Upper lobe of right lung (tissue), 1 donor: Measurements from ENCODE around the gene SMIM28. TPM values are rescaled to one million over a fixed set of nuclear protein-coding genes. Genes with fewer than 3 reads are reported as not detected.
A peak's percentile ranks its signal among the peaks of the same experiment; 100 is the strongest.

ENCODE experiments used
- ATAC-seq: fragments of 200-7000 bp; cut with Tn5 transposase; one replicate; pipeline ENCODE4 v1.9.1; 2020; ENCODE audit warnings: mild to moderate bottlenecking, moderate library complexity
- DNase-seq: peaks from one replicate; pipeline ENCODE4 v3.0.0-alpha.2; 2020
- H3K27ac ChIP-seq: fragments of 200-600 bp; one replicate; pipeline ENCODE4 v1.8.0; 2022
- H3K27me3 ChIP-seq: fragments of 200-600 bp; one replicate; pipeline ENCODE4 v1.8.0; 2022; ENCODE audit warnings: mild to moderate bottlenecking
- H3K36me3 ChIP-seq: fragments of 200-600 bp; one replicate; pipeline ENCODE4 v1.8.0; 2022
- H3K4me1 ChIP-seq: fragments of 200-600 bp; one replicate; pipeline ENCODE4 v1.8.0; 2022
- H3K4me3 ChIP-seq: fragments of 200-600 bp; one replicate; pipeline ENCODE4 v1.8.0; 2022; ENCODE audit warnings: mild to moderate bottlenecking
- H3K9me3 ChIP-seq: fragments of 200-600 bp; one replicate; pipeline ENCODE4 v1.8.0; 2022
- intact Hi-C: fragments of 100-400 bp; cut with DNase I; formaldehyde crosslinking; loops from one replicate; pipeline ENCODE4 v1.11.0; 2022
- total RNA-seq: library from RNA; stranded (reverse); fragmentation: NEBNext Ultra II Directional; extraction: Animal tissue kit (Norgen Biotek cat#: 25700); gene quantifications from one replicate; pipeline ENCODE4 v1.2.1, GENCODE V29; 2021
- TF ChIP-seq, protein P1 (sequence below): fragments of 200-600 bp; IDR thresholded peaks from one replicate; pipeline ENCODE4 v1.8.0; 2022; ENCODE audit warnings: antibody characterized with exemption
- donor health status: DM: no; HTN: yes; CAD: no; lungs with severe emphysema.

The SMIM28 gene
- total RNA-seq, 1 donor from 2014 or later, result not detected

DNA sequence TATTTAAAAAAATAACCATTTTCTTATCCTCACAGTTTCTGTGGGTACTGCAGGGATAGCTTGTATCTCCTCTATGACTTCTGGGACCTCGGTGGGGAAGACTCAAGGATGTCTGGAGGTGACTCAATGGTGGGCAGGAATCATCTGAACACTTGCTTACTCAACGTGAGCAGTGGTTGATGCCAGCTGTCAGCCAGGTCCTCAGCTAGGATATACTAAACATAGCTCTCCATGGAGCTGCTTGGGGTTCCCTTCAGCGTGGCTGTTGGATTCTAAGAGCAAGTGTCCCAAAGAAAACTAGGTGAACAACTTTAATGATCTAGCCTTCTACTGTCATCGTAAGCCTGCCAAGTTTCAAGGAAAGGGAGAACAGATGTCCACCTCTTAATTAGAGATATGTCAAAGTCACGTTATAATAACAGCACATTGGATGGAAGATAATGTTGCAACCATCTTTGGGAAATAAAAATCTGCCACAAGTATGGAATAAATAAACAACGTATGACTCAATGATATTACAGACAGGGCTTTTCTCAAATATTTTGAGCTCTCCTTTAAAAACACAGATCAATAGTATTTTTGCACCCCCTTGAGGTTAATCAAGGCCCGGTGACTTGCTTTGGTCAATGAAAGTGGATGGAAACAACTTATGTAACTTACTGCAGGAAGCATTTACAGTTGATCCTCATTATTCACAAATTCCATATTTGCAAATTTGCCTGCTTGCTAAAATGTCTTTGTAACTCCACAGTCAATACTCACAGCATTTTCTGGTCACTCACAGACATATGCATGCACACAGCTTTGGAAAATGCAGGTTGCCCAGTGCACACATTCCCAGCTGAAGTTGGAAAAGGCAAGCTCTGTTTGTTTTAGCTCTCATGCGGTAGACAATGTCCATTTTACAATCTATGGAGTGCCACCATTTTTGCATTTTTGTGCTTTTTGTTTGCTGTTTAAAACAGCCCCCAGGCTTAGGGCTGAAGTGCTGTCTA is 19.7 kb downstream of the SMIM28 start:
- ATAC-seq (no peak), DNase-seq (no peak)
- H3K4me3 ChIP-seq, result no peak overlapping the region
- H3K9me3 ChIP-seq, result no peaks in the 10 kb centered on the region
- H3K27ac ChIP-seq, result no peak overlapping the region
- TF ChIP-seq, protein P1, sequence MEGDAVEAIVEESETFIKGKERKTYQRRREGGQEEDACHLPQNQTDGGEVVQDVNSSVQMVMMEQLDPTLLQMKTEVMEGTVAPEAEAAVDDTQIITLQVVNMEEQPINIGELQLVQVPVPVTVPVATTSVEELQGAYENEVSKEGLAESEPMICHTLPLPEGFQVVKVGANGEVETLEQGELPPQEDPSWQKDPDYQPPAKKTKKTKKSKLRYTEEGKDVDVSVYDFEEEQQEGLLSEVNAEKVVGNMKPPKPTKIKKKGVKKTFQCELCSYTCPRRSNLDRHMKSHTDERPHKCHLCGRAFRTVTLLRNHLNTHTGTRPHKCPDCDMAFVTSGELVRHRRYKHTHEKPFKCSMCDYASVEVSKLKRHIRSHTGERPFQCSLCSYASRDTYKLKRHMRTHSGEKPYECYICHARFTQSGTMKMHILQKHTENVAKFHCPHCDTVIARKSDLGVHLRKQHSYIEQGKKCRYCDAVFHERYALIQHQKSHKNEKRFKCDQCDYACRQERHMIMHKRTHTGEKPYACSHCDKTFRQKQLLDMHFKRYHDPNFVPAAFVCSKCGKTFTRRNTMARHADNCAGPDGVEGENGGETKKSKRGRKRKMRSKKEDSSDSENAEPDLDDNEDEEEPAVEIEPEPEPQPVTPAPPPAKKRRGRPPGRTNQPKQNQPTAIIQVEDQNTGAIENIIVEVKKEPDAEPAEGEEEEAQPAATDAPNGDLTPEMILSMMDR, result no peak
- intact Hi-C loops, result no loop called here
- no peaks in the 10 kb centered on the region for H3K27me3 ChIP-seq
- no peaks in the 10 kb centered on the region for H3K36me3 ChIP-seq
- no peaks in the 10 kb centered on the region for H3K4me1 ChIP-seq

DNA sequence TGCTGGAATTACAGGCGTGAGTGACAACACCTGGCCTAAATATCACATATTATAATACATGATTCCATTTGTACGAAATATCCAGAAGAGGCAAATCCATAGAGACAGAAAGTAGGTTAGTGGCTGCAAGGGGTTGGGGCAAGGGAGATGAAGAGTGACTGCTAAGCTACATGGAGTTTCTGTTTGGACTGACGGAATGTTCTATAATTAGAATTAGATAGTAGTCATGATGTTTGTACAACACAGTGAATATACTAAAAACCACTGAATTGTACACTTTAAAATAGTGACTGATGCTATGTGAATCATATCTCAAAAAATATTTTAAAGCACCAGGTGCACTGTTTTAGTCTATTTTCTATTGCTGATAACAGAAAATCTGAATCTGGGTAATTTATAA is 22.6 kb downstream of the SMIM28 start:
- DNase-seq (no peak), ATAC-seq (no peak)
- Histone ChIP-seq H3K27me3 (no peaks in the 10 kb centered on the region), H3K4me1 (peaks cover 5% of the 10 kb centered on the region), H3K27ac (no peak overlapping the region), H3K36me3 (no peaks in the 10 kb centered on the region), H3K4me3 (no peak overlapping the region), H3K9me3 (no peaks in the 10 kb centered on the region)
- intact Hi-C loops, result no loop called here
- TF ChIP-seq, protein P1, result no peak

DNA sequence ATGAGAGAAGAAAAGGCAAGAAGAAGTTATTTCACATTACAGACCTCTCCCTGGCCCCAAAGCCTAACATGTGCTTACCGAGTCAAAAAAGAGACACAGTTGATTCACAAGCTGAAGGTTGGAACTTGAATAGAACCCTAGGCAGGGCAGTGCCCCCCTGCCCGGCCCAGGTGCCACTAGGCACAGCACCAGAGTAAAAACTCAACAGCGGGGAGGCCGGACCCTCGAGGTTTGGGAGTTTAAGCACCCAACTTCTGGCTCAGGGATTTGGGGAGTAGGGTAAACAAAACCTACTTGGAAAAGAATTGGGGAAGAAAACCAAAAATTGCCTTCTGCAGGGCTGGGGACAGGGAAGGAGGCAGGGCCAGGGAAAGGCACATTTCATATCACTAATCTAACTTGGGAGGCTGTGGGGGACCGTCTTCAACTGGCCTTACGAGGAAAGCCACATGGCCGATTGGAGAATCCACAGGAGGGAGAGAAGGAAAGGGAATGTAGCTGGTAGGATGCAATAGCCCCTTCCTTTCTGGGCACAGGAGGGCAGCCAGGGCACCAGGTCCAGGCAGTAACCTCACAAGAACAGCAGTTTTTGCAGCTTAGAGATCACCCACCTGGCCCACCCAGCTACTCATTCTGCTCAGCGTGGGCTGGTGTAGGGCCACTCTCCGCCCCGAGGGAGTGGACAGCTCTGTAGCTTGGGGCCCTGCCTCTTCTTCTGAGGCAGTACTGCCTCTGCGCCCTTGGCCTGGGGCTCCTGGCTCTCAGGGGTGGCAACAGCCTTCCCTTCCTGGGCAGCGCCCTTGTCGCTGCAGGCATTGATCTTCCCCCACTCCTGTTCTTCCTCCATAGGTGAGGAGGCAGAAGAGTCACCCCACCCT is 24.5 kb downstream of the SMIM28 start:
- Histone ChIP-seq H3K27me3 (no peaks in the 10 kb centered on the region), H3K4me3 (no peak overlapping the region), H3K4me1 (peaks cover 5% of the 10 kb centered on the region), H3K36me3 (peaks cover 15% of the 10 kb centered on the region), H3K9me3 (no peaks in the 10 kb centered on the region), H3K27ac (no peak overlapping the region)
- no peak for DNase-seq
- ATAC-seq, result no peak
- intact Hi-C loops, result no loop called here
- TF ChIP-seq, protein P1, result no peak

DNA sequence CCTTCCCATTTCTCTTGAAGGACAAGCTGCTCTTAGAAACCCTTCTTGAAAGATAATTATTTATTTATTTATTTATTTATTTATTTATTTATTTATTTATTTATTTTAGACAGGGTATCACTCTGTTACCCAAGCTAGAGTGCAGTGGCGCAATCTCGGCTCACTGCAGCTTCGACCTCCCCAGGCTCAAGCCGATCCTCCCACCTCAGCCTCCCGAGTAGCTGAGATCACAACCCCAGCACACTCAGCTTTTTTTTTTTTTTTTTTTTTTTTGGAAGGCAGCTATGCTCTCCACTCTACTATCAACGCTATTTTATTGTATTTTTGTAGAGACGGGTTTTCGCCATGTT is 25.1 kb downstream of the SMIM28 start:
- no peak for ATAC-seq
- Histone ChIP-seq H3K4me3 (peak overlapping the region; percentile 64), H3K27me3 (no peaks in the 10 kb centered on the region), H3K36me3 (peaks cover 21% of the 10 kb centered on the region), H3K4me1 (peaks cover 5% of the 10 kb centered on the region), H3K27ac (no peak overlapping the region), H3K9me3 (no peaks in the 10 kb centered on the region)
- intact Hi-C loops, result no loop called here
- TF ChIP-seq, protein P1, result no peak
- DNase-seq, result no peak

DNA sequence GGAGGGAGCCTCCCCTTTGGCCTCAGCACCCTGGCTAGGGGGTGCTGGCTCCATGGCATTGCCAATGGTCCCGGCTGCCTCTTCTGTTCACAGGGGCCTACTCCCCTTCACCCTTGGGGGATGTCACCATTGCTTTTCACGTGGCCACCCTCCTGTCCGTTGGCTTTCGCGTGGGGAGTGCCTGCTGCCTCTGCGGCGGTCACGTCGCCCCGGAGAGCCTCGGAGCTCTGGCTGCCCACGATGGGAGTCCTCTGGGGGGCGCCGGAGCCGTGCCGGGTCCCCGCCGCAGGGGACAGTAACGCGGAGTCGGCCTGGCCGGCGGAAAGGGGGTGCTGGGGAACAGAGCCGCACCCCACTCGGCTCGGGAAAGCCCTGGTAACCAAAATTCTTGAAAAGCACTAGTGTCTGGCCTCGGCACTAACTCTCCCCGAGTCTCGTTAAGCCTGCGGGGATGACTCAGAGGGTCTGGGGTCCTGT is 25.7 kb downstream of the SMIM28 start:
- DNase-seq, result peak; percentile 77
- intact Hi-C loops, result no loop called here

More for the DNA sequence above, 25.7 kb downstream of the SMIM28 start:
- Histone ChIP-seq H3K4me3 (peak overlapping the region; percentile 64), H3K27ac (peak overlapping the region; percentile 90), H3K9me3 (no peaks in the 10 kb centered on the region), H3K36me3 (peaks cover 27% of the 10 kb centered on the region), H3K27me3 (no peaks in the 10 kb centered on the region), H3K4me1 (peaks cover 5% of the 10 kb centered on the region)
- TF ChIP-seq, protein P1, result peak; percentile 35
- peak; percentile 43 for ATAC-seq
